A549 treated with ZK216348 at 1 μM for 4 hours (cell line): ENCODE data around the gene ESRP2. TPM values are rescaled to one million over a fixed set of nuclear protein-coding genes. Genes with fewer than 3 reads are reported as not detected.

Experiments used
- total RNA-seq: library from RNA; stranded (reverse); fragments of 200-300 nt; extraction: Qiagen RNA extraction; gene quantifications from 5 replicates; pipeline ENCODE4 v1.2.3, GENCODE V29; 2022; ENCODE audit warnings: low read depth

ESRP2 gene
- total RNA-seq = 0.06 to 0.40 TPM (median 0.15 TPM) in 5 replicates

DNA sequence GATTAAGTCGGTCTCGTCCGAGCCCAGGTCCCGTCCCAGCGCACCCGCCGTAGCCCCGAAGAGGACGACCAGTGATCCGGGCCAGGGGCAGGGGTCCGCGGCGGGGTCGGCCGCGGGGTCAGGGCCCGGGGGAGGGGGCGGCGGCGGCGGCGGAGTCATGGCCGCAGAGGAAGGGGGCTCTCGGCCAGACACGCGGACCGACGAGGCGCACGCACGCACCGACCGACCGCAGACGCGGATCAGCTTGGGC is at the start of gene ESRP2:
TSS of gene ESRP2 (minus strand) at position 241 of the 250 bp plus-strand sequence. CDS start at position 159, 82 bp downstream.

DNA sequence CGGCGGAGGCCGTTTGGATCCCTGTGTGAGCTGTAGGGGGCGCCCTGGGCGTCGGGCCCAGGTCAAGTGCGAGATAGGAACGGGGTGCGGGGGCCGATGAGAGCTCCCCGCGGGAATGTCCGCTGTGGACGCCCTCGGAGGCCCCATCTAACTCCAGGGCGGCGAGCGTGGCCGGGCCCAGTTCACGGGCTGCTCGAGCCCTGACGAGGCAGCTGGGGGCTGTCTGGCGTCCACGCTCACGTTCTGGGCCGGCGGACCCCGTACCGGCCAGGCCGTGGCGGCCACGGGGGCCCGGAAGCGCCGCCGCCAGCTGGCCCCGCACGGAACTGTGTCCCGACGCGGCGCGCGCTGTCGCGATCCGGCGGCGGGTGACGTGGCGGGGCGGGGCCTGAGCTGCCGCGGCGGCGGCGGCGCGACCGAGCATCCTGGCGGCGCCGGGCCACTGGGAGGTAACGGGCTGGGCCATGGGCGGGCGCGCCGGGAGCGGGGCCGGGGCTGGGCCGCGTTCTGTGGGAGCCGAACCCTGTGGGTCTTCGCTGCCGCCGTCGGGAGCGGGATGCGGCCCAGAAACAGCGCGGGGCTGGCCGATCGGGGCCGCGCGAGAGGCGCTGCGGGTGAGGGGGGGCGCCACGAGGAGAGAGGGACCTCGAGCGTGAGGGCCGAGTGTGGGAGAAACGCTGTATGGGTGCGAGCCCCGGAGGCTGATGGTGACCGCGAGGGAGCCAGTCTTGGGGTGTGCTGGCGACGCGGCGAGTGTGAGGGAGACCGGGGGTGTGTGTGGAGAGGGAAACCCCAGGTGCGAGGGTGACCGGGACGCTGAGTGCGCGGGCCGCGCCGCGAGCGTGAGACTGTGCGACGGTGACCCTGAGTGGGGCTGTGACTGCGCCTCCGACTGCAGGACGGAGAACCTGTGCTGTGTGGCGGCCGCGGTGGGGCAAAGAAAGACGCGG is 28.5 kb upstream of the ESRP2 start, which contains the start of gene SLC7A6:
TSS of gene SLC7A6 (plus strand) at position 399 of the 950 bp plus-strand sequence. CDS start 10,201 bp downstream, outside the sequence.

DNA sequence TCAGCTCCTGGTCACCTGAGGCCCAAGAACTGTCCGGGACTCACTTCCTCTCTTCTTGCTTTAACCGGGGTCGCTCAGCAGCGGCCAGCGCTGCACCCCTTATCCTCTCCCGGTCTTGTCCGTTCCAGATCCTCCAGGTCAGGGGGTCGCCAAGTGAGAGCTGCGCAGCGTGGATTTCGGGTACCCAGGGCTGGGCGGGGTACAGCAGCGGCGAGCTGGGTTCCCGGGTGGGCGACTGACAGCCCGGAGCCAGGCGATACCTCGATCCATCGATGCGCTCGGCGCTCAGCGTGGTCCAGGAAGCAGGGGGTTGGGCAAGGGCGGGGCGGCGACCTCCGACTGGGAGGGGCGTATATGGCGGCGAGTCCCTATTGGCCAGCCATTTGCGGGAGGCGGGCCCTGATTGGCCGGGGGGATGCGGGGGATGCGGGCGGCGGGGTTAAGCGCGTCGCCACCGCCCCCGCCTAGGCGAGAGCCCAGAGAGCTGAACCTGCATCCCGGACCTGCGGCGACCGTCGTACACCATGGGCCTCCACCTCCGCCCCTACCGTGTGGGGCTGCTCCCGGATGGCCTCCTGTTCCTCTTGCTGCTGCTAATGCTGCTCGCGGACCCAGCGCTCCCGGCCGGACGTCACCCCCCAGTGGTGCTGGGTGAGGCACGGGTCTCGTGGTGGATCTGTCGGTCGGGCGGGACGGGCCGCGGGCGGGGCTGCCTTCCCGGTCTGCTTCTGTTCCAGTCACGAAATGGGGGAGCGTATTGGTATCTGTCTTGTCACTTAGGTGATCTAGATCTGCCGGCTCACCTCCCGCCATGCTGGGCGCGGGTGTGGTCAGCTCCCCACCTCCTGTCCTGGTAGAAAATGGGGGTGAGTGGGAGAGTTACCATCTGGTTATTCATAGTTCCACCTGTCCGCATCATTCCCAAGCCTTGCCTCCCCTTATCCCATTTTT is 9.3 kb upstream of the ESRP2 start, which contains the start of gene PLA2G15:
TSS of gene PLA2G15 (plus strand) at position 471 of the 951 bp plus-strand sequence. CDS start at position 525, 54 bp downstream.

Other genes starting within 250 kb of the ESRP2 start
- not detected in 5 replicates for gene DPEP2, start 236.6 kb downstream of the ESRP2 start, total RNA-seq
- gene DPEP2NB, start 220.2 kb downstream of the ESRP2 start, total RNA-seq = not detected in 5 replicates
- 14.9 to 20.1 TPM (median 18.7 TPM) in 5 replicates for gene DDX28, start 212.9 kb downstream of the ESRP2 start, total RNA-seq
- gene DUS2, start 212.8 kb downstream of the ESRP2 start, total RNA-seq = 14.9 to 20.0 TPM (median 16.7 TPM) in 5 replicates
- 11.4 to 18.0 TPM (median 15.3 TPM) in 5 replicates for gene NFATC3, start 150.8 kb downstream of the ESRP2 start, total RNA-seq
- 11.0 to 16.4 TPM (median 14.7 TPM) in 5 replicates for gene PLA2G15, start 9.2 kb upstream of the ESRP2 start, total RNA-seq
- gene SLC7A6, start 28.4 kb upstream of the ESRP2 start, total RNA-seq = 24.7 to 35.4 TPM (median 30.5 TPM) in 5 replicates
- gene SLC7A6OS, start 74.8 kb upstream of the ESRP2 start, total RNA-seq = 11.0 to 14.3 TPM (median 11.8 TPM) in 5 replicates
- 22.6 to 35.5 TPM (median 30.5 TPM) in 5 replicates for gene PRMT7, start 74.9 kb upstream of the ESRP2 start, total RNA-seq
- gene SMPD3, start 212.4 kb upstream of the ESRP2 start, total RNA-seq = 0.08 to 0.33 TPM (median 0.15 TPM) in 5 replicates